Kidney epithelial cell (primary cell): Measurements from ENCODE around the gene LRP5. TPM values are rescaled to one million over a fixed set of nuclear protein-coding genes. Genes with fewer than 3 reads are reported as not detected.

Experiments
- DNase-seq: peaks from one replicate; pipeline ENCODE4 v3.0.0-alpha.2; 2010; ENCODE audit warnings: low read depth
- H3K27me3 ChIP-seq: 2 replicates; pipeline ENCODE4 v1.6.0; 2011; ENCODE audit warnings: low read length; ENCODE audit not compliant: control insufficient read depth, insufficient read depth
- H3K36me3 ChIP-seq: 2 replicates; pipeline ENCODE4 v1.5.1; 2011; ENCODE audit warnings: low read length; ENCODE audit not compliant: control insufficient read depth, insufficient read depth
- H3K4me3 ChIP-seq: 2 replicates; pipeline ENCODE4 v1.5.1; 2011; ENCODE audit warnings: low read depth, mild to moderate bottlenecking, control low read depth, low read length
- CTCF ChIP-seq: IDR thresholded peaks from 2 replicates; pipeline ENCODE4 v1.5.1; 2011; ENCODE audit warnings: mild to moderate bottlenecking, moderate library complexity, low read length, control low read depth, inconsistent platforms; ENCODE audit not compliant: insufficient read depth, poor library complexity, severe bottlenecking
- total RNA-seq: library from RNA; depleted of rRNA; stranded (reverse); fragments of >200 nt; gene quantifications from 2 replicates; pipeline ENCODE4 v1.2.3, GENCODE V29; 2015

LRP5 gene
- total RNA-seq, 1 donor from 2014 or later = 31.6 TPM

- no peak overlapping the region for H3K4me3 ChIP-seq
- DNase-seq = no peak
- peak; percentile 11 for TF ChIP-seq CTCF
- H3K27me3 ChIP-seq = no peaks in the 10 kb centered on the region
- no peaks in the 10 kb centered on the region for H3K36me3 ChIP-seq
Observed at GRCh38 chr11:68402355-68403031, 90.1 kb downstream of the LRP5 start.

GRCh38 chr11:68403424-68403823 lies 91.0 kb downstream of the LRP5 start:
- no peaks in the 10 kb centered on the region for H3K36me3 ChIP-seq
- no peak for TF ChIP-seq CTCF
- H3K27me3 ChIP-seq = no peaks in the 10 kb centered on the region
- H3K4me3 ChIP-seq = no peak overlapping the region
- no peak for DNase-seq

- no peak for DNase-seq
- no peak for TF ChIP-seq CTCF
- no peaks in the 10 kb centered on the region for H3K27me3 ChIP-seq
- H3K36me3 ChIP-seq = no peaks in the 10 kb centered on the region
- H3K4me3 ChIP-seq = no peak overlapping the region
Observed at GRCh38 chr11:68403831-68404230, 91.4 kb downstream of the LRP5 start.

GRCh38 chr11:68406324-68407313 lies 94.2 kb downstream of the LRP5 start:
- TF ChIP-seq CTCF = no peak
- DNase-seq = no peak

GRCh38 chr11:68408512-68408911 lies 96.1 kb downstream of the LRP5 start:
- no peak for TF ChIP-seq CTCF
- H3K4me3 ChIP-seq = no peak overlapping the region
- H3K27me3 ChIP-seq = no peaks in the 10 kb centered on the region
- peaks cover 2% of the 10 kb centered on the region for H3K36me3 ChIP-seq
- DNase-seq = no peak

More at GRCh38 chr11:68406324-68407313, 94.2 kb downstream of the LRP5 start:
- Histone ChIP-seq H3K36me3 (no peaks in the 10 kb centered on the region), H3K27me3 (no peaks in the 10 kb centered on the region), H3K4me3 (no peak overlapping the region)
